OCI-LY3 (cell line): Measurements from ENCODE around the gene RIN1.

Experiments
- EZH2phosphoT487 ChIP-seq: fragments of 200-600 bp; shearing (Covaris generic); IDR thresholded peaks from 2 replicates; pipeline ENCODE4 v1.6.1; 2018; ENCODE audit warnings: antibody characterized with exemption, mixed run types, low read depth
- TF ChIP-seq, protein P1 (sequence below): fragments of 200-600, 300-600 bp; sonication (generic); IDR thresholded peaks from 2 replicates; pipeline ENCODE4 v1.5.1; 2014; ENCODE audit warnings: antibody characterized with exemption, low read length, low read depth

- TF ChIP-seq, protein P1, sequence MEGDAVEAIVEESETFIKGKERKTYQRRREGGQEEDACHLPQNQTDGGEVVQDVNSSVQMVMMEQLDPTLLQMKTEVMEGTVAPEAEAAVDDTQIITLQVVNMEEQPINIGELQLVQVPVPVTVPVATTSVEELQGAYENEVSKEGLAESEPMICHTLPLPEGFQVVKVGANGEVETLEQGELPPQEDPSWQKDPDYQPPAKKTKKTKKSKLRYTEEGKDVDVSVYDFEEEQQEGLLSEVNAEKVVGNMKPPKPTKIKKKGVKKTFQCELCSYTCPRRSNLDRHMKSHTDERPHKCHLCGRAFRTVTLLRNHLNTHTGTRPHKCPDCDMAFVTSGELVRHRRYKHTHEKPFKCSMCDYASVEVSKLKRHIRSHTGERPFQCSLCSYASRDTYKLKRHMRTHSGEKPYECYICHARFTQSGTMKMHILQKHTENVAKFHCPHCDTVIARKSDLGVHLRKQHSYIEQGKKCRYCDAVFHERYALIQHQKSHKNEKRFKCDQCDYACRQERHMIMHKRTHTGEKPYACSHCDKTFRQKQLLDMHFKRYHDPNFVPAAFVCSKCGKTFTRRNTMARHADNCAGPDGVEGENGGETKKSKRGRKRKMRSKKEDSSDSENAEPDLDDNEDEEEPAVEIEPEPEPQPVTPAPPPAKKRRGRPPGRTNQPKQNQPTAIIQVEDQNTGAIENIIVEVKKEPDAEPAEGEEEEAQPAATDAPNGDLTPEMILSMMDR = no peak
- TF ChIP-seq EZH2phosphoT487 = no peak
Observed at GRCh38 chr11:66317322-66317722, 18.9 kb downstream of the RIN1 start.
